Measurements from ENCODE around the gene COL23A1. TPM values are rescaled to one million over a fixed set of nuclear protein-coding genes. Genes with fewer than 3 reads are reported as not detected.

The COL23A1 gene
- total and polyA plus RNA-seq, 2 experiments from 2014 or later: 1.1 to 5.1 TPM

DNA sequence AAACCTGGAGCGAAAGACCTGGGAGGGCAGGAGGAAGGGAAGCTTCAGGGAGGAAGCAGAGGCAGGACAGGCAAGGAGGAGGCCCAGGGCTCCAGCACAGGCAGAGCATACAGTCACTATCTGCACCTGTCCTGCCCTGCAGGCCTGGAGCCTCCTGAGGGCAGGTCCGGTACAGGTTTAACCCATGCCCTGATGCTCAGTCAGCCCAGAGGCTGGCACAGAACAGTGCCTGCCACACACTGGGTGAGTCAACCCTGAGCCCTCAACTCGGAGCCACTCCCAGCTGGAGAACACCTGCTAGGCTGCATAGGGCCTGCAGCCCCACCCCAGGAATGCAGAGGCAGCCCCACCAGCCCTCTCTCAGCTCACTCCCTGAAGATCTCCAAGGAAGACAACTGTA, 196.1 kb downstream of the COL23A1 start:
- no peak for DNase-seq (ENCODE audit: low spot score)
- Histone ChIP-seq H2AFZ (no peak overlapping the region), H3K79me2 (no peaks in the 10 kb centered on the region), H3K36me3 (replicated peaks; ENCODE audit: insufficient read depth, low read depth) (no peaks in the 10 kb centered on the region), H3K9me3 (ENCODE audit: low read depth) (no peaks in the 10 kb centered on the region), H3K9me2 (replicated peaks; ENCODE audit: insufficient read depth) (no peaks in the 10 kb centered on the region), H3K4me2 (no peak overlapping the region), H3K27me3 (no peaks in the 10 kb centered on the region), H3K4me3 (no peak overlapping the region), H3K27ac (no peak overlapping the region), H3K4me1 (ENCODE audit: insufficient read depth) (no peaks in the 10 kb centered on the region), H4K20me1 (ENCODE audit: insufficient read depth, poor library complexity, severe bottlenecking) (no peaks in the 10 kb centered on the region)
- 84% methylated on average over 3 of the region's 3 CpGs for WGBS (ENCODE audit: low lambda C conversion rate, missing lambda C conversion rate)
- TF ChIP-seq EZH2phosphoT487 (IDR thresholded peaks at IDR 0.05; ENCODE audit: low read depth, severe bottlenecking, unreplicated experiment): no peak
- TF ChIP-seq EZH2 (IDR thresholded peaks at IDR 0.05; ENCODE audit: borderline replicate concordance): no peak
- TF ChIP-seq, protein P1, sequence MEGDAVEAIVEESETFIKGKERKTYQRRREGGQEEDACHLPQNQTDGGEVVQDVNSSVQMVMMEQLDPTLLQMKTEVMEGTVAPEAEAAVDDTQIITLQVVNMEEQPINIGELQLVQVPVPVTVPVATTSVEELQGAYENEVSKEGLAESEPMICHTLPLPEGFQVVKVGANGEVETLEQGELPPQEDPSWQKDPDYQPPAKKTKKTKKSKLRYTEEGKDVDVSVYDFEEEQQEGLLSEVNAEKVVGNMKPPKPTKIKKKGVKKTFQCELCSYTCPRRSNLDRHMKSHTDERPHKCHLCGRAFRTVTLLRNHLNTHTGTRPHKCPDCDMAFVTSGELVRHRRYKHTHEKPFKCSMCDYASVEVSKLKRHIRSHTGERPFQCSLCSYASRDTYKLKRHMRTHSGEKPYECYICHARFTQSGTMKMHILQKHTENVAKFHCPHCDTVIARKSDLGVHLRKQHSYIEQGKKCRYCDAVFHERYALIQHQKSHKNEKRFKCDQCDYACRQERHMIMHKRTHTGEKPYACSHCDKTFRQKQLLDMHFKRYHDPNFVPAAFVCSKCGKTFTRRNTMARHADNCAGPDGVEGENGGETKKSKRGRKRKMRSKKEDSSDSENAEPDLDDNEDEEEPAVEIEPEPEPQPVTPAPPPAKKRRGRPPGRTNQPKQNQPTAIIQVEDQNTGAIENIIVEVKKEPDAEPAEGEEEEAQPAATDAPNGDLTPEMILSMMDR (IDR thresholded peaks at IDR 0.05; ENCODE audit: poor library complexity): no peak

DNA sequence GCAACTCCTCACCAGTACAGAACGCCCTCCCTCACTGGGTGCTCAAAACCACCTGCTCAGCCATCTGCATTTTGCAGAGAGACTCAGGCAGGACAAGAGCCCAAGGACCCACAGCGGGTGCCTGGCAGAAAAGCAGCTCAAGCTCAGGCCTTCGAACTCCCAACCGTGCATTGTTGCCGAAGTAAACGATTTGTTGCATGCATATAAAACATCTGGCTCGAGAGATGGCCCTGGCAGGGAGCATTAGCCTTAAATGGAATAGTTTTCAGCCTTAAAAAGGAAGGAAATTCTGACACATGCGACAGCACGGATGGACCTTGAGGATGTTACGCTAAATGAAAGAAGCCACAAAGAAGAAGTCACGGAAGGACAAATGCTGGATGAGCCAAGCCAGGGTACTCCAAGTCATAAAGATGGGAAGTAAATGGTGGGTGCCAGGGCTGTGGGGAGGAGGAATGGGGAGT, 197.2 kb downstream of the COL23A1 start:
- Histone ChIP-seq H3K4me3 (no peak overlapping the region), H3K27ac (no peak overlapping the region), H3K4me2 (no peak overlapping the region), H3K9me3 (ENCODE audit: low read depth) (no peaks in the 10 kb centered on the region), H3K79me2 (no peaks in the 10 kb centered on the region), H4K20me1 (ENCODE audit: insufficient read depth, poor library complexity, severe bottlenecking) (no peaks in the 10 kb centered on the region), H3K36me3 (replicated peaks; ENCODE audit: insufficient read depth, low read depth) (no peaks in the 10 kb centered on the region), H3K27me3 (no peaks in the 10 kb centered on the region), H2AFZ (no peak overlapping the region), H3K4me1 (ENCODE audit: insufficient read depth) (peaks cover 6% of the 10 kb centered on the region), H3K9me2 (replicated peaks; ENCODE audit: insufficient read depth) (no peaks in the 10 kb centered on the region)
- TF ChIP-seq EZH2 (IDR thresholded peaks at IDR 0.05; ENCODE audit: borderline replicate concordance): no peak
- no peak for TF ChIP-seq EZH2phosphoT487 (IDR thresholded peaks at IDR 0.05; ENCODE audit: low read depth, severe bottlenecking, unreplicated experiment)
- TF ChIP-seq, protein P1 (IDR thresholded peaks at IDR 0.05; ENCODE audit: poor library complexity): no peak
- 89% methylated on average over 11 of the region's 11 CpGs for WGBS (ENCODE audit: low lambda C conversion rate, missing lambda C conversion rate)
- no peak for DNase-seq (ENCODE audit: low spot score)

DNA sequence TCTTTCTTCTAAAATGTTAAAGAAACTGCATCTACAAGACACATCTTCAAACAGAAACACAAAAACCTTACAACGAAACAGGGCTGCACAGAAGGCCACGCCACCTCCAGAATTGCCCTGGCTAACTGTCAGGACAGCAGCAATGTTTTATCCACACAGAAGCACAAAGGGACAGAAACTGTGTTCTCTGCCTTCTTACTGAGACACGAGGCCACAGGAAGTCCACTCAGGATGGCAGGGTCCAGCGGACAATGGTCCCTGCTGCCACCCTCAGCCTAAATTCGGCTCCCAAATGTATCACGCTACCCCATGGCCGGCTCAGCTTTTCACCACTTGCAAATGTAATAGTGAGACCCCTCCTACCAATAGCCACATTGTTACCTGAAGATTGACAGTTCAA, 197.8 kb downstream of the COL23A1 start:
- Histone ChIP-seq H2AFZ (no peak overlapping the region), H3K36me3 (replicated peaks; ENCODE audit: insufficient read depth, low read depth) (no peaks in the 10 kb centered on the region), H3K4me1 (ENCODE audit: insufficient read depth) (peaks cover 9% of the 10 kb centered on the region), H3K4me2 (no peak overlapping the region), H3K4me3 (no peak overlapping the region), H4K20me1 (ENCODE audit: insufficient read depth, poor library complexity, severe bottlenecking) (no peaks in the 10 kb centered on the region), H3K9me2 (replicated peaks; ENCODE audit: insufficient read depth) (no peaks in the 10 kb centered on the region), H3K79me2 (no peaks in the 10 kb centered on the region), H3K27ac (no peak overlapping the region), H3K27me3 (no peaks in the 10 kb centered on the region), H3K9me3 (ENCODE audit: low read depth) (no peaks in the 10 kb centered on the region)
- 95% methylated on average over 7 of the region's 7 CpGs for WGBS (ENCODE audit: low lambda C conversion rate, missing lambda C conversion rate)
- no peak for DNase-seq (ENCODE audit: low spot score)
- TF ChIP-seq, protein P1 (IDR thresholded peaks at IDR 0.05; ENCODE audit: poor library complexity): no peak
- TF ChIP-seq EZH2 (IDR thresholded peaks at IDR 0.05; ENCODE audit: borderline replicate concordance): no peak

DNA sequence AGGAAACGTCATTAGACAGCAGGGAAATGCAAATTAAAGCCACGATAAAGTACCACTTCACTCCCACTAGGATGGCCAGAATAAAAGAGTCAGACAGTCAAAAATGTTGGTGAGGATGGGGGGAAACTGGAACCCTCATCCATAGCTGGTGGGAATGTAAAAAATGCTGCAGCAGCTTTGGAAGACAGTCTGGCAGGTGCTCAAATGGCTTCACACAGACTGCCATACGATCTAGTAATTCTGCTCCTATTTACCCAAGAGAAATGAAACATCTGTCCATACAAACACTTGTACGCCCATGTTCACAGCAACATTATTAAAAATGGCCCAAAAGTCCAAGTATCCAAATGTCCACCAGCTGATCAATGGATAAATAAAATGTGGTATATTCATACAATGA, 198.7 kb downstream of the COL23A1 start:
- Histone ChIP-seq H4K20me1 (ENCODE audit: insufficient read depth, poor library complexity, severe bottlenecking) (no peaks in the 10 kb centered on the region), H2AFZ (no peak overlapping the region), H3K4me3 (no peak overlapping the region), H3K9me3 (ENCODE audit: low read depth) (no peaks in the 10 kb centered on the region), H3K79me2 (no peaks in the 10 kb centered on the region), H3K27ac (no peak overlapping the region), H3K4me2 (no peak overlapping the region), H3K4me1 (ENCODE audit: insufficient read depth) (peaks cover 15% of the 10 kb centered on the region), H3K36me3 (replicated peaks; ENCODE audit: insufficient read depth, low read depth) (no peaks in the 10 kb centered on the region), H3K9me2 (replicated peaks; ENCODE audit: insufficient read depth) (no peaks in the 10 kb centered on the region), H3K27me3 (no peaks in the 10 kb centered on the region)
- TF ChIP-seq, protein P1 (IDR thresholded peaks at IDR 0.05; ENCODE audit: poor library complexity): no peak
- TF ChIP-seq EZH2phosphoT487 (IDR thresholded peaks at IDR 0.05; ENCODE audit: low read depth, severe bottlenecking, unreplicated experiment) (no peak), EZH2 (IDR thresholded peaks at IDR 0.05; ENCODE audit: borderline replicate concordance) (no peak)
- WGBS (ENCODE audit: low lambda C conversion rate, missing lambda C conversion rate): 72% methylated on average over 4 of the region's 4 CpGs
- DNase-seq (ENCODE audit: low spot score): no peak

Measured in hepatocyte (in vitro differentiated cells).